GM18511 (cell line): Measurements from ENCODE around the gene TDP2.
"Not testable (repeated sequence)": the region's sequence is repeated elsewhere in the genome, so short reads cannot be mapped to it uniquely, and the experiment has no call there.

Experiments
- ATAC-seq: cut with Tn5 transposase; IDR thresholded peaks from one replicate; pipeline ENCODE4 v1.9.1; 2021; ENCODE audit warnings: mild to moderate bottlenecking, moderate library complexity; ENCODE audit not compliant: unreplicated experiment

Gene TDP2

GRCh38 chr6:24655215-24655614 lies 11.5 kb downstream of the TDP2 start:
- no peak for ATAC-seq

GRCh38 chr6:24650365-24650764 lies 16.3 kb downstream of the TDP2 start:
- no peak for ATAC-seq

- ATAC-seq, result no peak
Observed at GRCh38 chr6:24649691-24650090, 17.0 kb downstream of the TDP2 start.

- no peak for ATAC-seq
Observed at GRCh38 chr6:24648276-24648675, 18.4 kb downstream of the TDP2 start.

GRCh38 chr6:24646771-24647170 lies 19.9 kb downstream of the TDP2 start:
- no peak for ATAC-seq

- ATAC-seq, result no peak
Observed at GRCh38 chr6:24644377-24644776, 22.3 kb downstream of the TDP2 start.

- ATAC-seq, result no peak
Observed at GRCh38 chr6:24643920-24644319, 22.8 kb downstream of the TDP2 start.

- no peak for ATAC-seq
Observed at GRCh38 chr6:24642061-24642460, 24.6 kb downstream of the TDP2 start.

- not testable (repeated sequence) for ATAC-seq
Observed at GRCh38 chr6:24640631-24641030, 26.1 kb downstream of the TDP2 start.

- no peak for ATAC-seq
Observed at GRCh38 chr6:24640166-24640565, 26.5 kb downstream of the TDP2 start.

GRCh38 chr6:24636681-24637080 lies 30.0 kb downstream of the TDP2 start:
- ATAC-seq, result no peak

GRCh38 chr6:24632573-24632972 lies 34.1 kb downstream of the TDP2 start:
- no peak for ATAC-seq

- ATAC-seq, result no peak
Observed at GRCh38 chr6:24631671-24632070, 35.0 kb downstream of the TDP2 start.

GRCh38 chr6:24630856-24631505 lies 35.7 kb downstream of the TDP2 start:
- ATAC-seq, result no peak

GRCh38 chr6:24621626-24622289 lies 44.9 kb downstream of the TDP2 start:
- no peak for ATAC-seq

- no peak for ATAC-seq
Observed at GRCh38 chr6:24620637-24621036, 46.1 kb downstream of the TDP2 start.

GRCh38 chr6:24619661-24620060 lies 47.0 kb downstream of the TDP2 start:
- no peak for ATAC-seq

GRCh38 chr6:24614648-24615047 lies 52.1 kb downstream of the TDP2 start:
- no peak for ATAC-seq

GRCh38 chr6:24614043-24614420 lies 52.7 kb downstream of the TDP2 start:
- ATAC-seq, result no peak

- ATAC-seq, result no peak
Observed at GRCh38 chr6:24613361-24614042, 53.2 kb downstream of the TDP2 start.

GRCh38 chr6:24610672-24611071 lies 56.0 kb downstream of the TDP2 start:
- no peak for ATAC-seq
